HG03432 (cell line): ENCODE measurements around the gene GFAP.

Experiments
- ATAC-seq: cut with Tn5 transposase; IDR thresholded peaks from one replicate; pipeline ENCODE4 v1.9.1; 2021; ENCODE audit warnings: mild to moderate bottlenecking, moderate library complexity; ENCODE audit not compliant: unreplicated experiment

GFAP gene

DNA sequence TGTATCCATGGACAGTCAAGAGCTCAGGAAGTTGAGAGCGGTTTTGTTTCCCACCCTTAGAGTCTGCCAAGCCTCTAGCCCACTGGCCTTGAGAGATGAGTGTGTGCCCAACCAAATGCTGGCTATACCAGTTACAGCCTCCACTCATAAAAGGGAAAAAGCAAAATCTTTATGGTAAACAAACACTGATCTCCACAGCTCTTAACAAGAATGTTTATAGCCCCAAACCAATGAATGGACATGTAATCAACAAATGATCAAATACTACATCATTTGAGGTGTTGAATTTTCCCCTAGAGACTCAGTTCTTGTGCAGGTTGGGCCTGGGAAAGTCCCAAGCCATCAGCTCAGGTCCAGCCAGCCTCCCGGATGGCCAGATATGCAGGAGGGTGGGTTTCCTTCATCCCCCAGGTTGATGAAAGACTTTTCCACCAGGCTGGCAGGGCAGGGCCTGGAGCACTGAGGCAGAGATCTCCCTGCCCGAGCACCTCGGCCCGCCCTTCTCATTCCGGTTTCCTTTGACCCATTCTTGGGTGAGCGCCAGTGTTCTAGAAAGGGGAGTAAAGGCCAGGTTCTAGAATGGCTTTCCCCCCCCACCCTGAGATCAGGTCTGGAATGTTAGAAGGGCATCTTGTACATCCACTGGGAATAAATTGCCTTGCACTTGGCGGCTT, 12.2 kb downstream of the GFAP start:
- ATAC-seq: no peak

GRCh38 chr17:44902135-44902760, 13.1 kb downstream of the GFAP start:
- ATAC-seq: no peak

DNA sequence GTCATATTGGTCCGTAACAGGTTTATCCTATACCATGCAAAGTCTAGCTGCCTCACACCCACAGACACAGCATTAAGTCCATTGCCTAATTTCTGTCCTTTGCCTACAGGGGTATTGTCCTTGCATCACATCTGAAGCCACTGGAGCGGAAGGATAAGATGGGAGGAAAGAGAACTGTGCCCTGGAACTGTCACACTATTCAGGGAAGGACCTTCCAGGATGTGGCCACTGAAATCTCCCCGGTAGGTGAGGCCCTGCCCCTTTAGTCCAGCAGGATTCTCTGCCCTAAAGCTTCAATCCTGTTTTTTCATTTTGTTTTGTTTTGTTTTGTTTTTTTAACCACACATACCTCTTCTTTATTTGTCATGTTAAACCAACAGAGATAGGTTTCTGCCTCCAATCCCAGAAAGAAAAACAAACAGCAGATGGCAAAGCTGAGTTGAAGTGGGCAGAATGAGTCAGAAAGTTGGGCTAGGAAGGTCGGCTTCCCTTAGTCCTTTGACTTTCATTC, 13.8 kb downstream of the GFAP start:
- ATAC-seq: no peak

GRCh38 chr17:44900894-44901293, 14.4 kb downstream of the GFAP start:
- ATAC-seq: no peak

- peak; percentile 83 for ATAC-seq
Observed at GRCh38 chr17:44899074-44899782, 16.1 kb downstream of the GFAP start, which contains the start of gene EFTUD2. EFTUD2 (minus strand) TSS chr17:44899445; CDS start chr17:44894521, 4,924 bp downstream.

GRCh38 chr17:44898768-44899073, 16.6 kb downstream of the GFAP start:
- no peak for ATAC-seq

GRCh38 chr17:44894642-44895041, 20.7 kb downstream of the GFAP start:
- ATAC-seq: no peak

DNA sequence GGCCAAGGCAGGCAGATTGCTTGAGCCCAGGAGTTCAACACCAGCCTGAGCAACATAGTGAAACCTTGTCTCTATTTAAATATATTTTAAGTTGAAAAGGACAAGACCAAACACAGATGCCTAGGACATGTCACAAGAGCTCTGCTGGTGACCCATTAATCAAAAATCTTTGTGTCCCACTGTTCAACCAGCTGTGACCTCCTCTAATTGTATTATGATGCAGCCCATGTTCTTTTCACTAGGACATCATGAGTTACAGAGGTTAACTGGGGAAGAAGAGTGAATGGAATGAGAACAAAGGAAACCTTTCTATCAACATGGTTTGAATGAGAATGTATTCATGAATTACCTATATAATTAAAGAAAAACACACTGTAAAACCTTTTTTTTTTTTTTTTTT, 23.1 kb downstream of the GFAP start:
- ATAC-seq: no peak

GRCh38 chr17:44889003-44889402, 26.3 kb downstream of the GFAP start:
- ATAC-seq: no peak

GRCh38 chr17:44887971-44888954, 27.0 kb downstream of the GFAP start:
- ATAC-seq: no peak

DNA sequence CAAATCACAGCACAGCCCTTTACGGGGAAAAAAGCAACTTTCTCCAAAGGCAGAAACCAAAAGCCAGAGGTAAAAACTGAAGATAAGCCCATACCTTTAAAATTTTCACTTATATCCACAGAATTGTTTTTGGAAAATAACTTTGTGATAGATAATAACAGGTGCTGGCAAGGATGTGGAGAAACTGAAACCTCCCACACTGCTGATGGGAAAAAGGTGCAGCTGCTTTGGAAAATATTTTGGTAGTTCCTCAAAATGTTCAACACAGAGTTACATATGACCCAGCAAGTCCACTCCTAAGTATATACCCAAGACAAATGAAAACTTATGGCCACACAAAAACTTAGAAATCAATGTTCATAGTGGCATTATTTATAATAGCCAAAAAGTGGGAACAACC, 28.3 kb downstream of the GFAP start:
- ATAC-seq: no peak

- ATAC-seq: no peak
Observed at GRCh38 chr17:44884941-44885340, 30.4 kb downstream of the GFAP start.

GRCh38 chr17:44881145-44881544, 34.2 kb downstream of the GFAP start:
- ATAC-seq: no peak

DNA sequence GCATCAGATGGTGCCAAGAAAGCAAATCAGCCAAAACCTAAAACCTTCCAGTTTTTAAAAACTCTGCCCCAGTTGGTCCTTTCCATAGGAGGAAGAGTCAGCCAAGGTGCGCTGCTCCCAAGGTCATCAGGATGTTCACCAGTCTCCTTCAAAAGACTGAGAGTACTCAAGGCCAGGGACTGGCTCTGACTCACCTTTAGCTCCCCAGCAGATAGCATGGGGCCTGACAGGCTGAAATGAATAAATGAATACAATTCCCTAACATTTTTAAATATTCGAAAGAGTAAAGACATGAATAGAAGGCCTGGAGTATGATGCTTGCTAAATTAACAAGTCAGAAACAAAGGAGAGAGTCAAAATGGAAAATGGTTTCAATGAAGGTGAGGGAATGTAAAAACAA, 35.2 kb downstream of the GFAP start:
- ATAC-seq: no peak

- ATAC-seq: no peak
Observed at GRCh38 chr17:44879376-44879775, 35.9 kb downstream of the GFAP start.

- no peak for ATAC-seq
Observed at GRCh38 chr17:44878627-44879221, 36.6 kb downstream of the GFAP start.

GRCh38 chr17:44877121-44877520, 38.2 kb downstream of the GFAP start:
- no peak for ATAC-seq

- ATAC-seq: no peak
Observed at GRCh38 chr17:44875761-44876160, 39.5 kb downstream of the GFAP start.

DNA sequence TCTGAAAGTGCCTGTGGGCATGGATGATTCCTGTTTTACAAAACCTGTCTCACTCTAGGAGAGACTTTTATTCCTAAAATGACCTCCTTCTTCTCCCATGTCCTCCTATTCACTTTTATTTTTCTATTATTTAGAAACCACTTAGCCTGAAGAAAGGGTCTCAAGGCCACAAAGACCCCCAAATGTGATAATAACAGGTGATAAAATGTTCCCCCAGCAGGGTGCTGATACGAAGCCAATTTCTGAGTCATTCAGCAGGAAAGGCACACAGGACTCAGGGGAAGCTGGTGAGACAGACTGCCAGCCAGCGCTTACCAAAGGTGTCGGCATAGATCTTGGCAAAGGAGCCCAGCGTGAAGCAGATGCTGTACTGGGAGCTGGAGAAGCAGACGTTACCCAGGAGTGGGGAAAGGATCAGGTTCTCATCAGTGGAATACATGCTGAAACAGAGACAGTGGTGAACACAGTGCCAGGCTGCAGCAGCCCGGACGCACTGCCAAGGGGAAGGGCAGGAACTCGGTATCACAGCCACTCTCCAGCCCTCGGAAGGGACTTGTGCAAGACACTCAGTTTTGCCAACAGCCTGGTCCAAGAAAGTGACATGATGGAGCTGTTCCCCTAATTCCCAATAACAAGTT, 43.0 kb downstream of the GFAP start:
- no peak for ATAC-seq

DNA sequence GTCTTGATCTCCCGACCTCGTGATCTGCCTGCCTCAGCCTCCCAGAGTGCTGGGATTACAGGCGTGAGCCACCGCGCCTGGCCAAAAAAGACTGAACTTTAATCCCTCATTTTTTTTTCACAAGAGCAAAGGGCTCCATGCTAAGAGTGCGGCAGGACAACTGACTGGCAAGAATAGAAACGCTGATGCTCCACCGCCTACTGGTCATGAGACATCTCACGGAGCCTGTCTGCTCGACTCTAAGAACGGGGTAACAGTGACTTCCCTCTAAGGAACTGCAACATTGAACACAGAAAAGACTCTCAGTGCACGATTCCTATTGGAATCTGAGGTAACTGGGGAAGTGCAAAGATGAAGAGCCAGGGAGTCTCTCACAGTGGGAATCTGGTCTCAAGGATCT, 43.7 kb downstream of the GFAP start:
- no peak for ATAC-seq
